Mesenchymal stem cell (in vitro differentiated cells and primary cell): ENCODE results near the gene NUAK1.

ENCODE experiments used
- DNase-seq: peaks from one replicate; pipeline ENCODE4 v3.0.0-alpha.2; 2013
- H2AFZ ChIP-seq: one replicate; pipeline ENCODE4 v1.6.1; 2013; ENCODE audit warnings: low read depth, mild to moderate bottlenecking, control low read depth, inconsistent platforms, low read length, moderate library complexity
- H2AK5ac ChIP-seq: 2 replicates; pipeline ENCODE4 v1.6.1; 2013; ENCODE audit warnings: low read length, moderate library complexity, mild to moderate bottlenecking, inconsistent platforms; ENCODE audit not compliant: severe bottlenecking
- H2BK120ac ChIP-seq: one replicate; pipeline ENCODE4 v1.6.1; 2013; ENCODE audit warnings: low read depth, mild to moderate bottlenecking, inconsistent platforms, low read length, moderate library complexity
- H2BK12ac ChIP-seq, 2 experiments: one replicate each; pipeline ENCODE4 v1.6.1; 2013; ENCODE audit warnings: inconsistent platforms in 2 of 2, low read length in 2 of 2, mild to moderate bottlenecking in 2 of 2, moderate library complexity in 2 of 2, control low read depth in 1 of 2
- H2BK15ac ChIP-seq: one replicate; pipeline ENCODE4 v1.6.1; 2013; ENCODE audit warnings: mild to moderate bottlenecking, low read depth, inconsistent platforms; ENCODE audit not compliant: poor library complexity, severe bottlenecking
- H2BK5ac ChIP-seq: 2 replicates; pipeline ENCODE4 v1.6.1; 2013; ENCODE audit warnings: low read depth, mild to moderate bottlenecking, low read length, control low read depth, inconsistent platforms; ENCODE audit not compliant: poor library complexity, severe bottlenecking
- H3K14ac ChIP-seq, 2 experiments: one replicate each; pipeline ENCODE4 v1.6.1; 2013; ENCODE audit warnings: inconsistent platforms in 2 of 2, low read length in 2 of 2, control low read depth in 1 of 2, mild to moderate bottlenecking in 1 of 2, moderate library complexity in 1 of 2
- H3K18ac ChIP-seq, 2 experiments: one replicate each; pipeline ENCODE4 v1.6.1; 2013; ENCODE audit warnings: inconsistent platforms in 2 of 2, low read length in 2 of 2, control low read depth in 1 of 2, low read depth in 1 of 2, mild to moderate bottlenecking in 1 of 2
- H3K23ac ChIP-seq, 2 experiments: one replicate each; pipeline ENCODE4 v1.6.1; 2013; ENCODE audit warnings: inconsistent platforms in 2 of 2, low read length in 2 of 2, mild to moderate bottlenecking in 2 of 2, moderate library complexity in 2 of 2, control low read depth in 1 of 2
- H3K27ac ChIP-seq: 2 replicates; pipeline ENCODE4 v1.5.1; 2013; ENCODE audit warnings: mild to moderate bottlenecking, moderate library complexity, low read length, control low read depth, inconsistent platforms; ENCODE audit not compliant: poor library complexity, severe bottlenecking
- H3K27me3 ChIP-seq, 2 experiments: 2 replicates each; pipeline versions ENCODE4 v1.6.1 to v1.7.0; 2013; ENCODE audit warnings: low read length in 2 of 2, mild to moderate bottlenecking in 2 of 2, moderate library complexity in 2 of 2, control low read depth in 1 of 2, inconsistent platforms in 1 of 2; ENCODE audit not compliant: control insufficient read depth in 1 of 2, insufficient read depth in 1 of 2
- H3K36me3 ChIP-seq, 2 experiments: 2 replicates each; pipeline versions ENCODE4 v1.6.1 to v1.7.0; 2013; ENCODE audit warnings: low read length in 2 of 2, control low read depth in 1 of 2, inconsistent platforms in 1 of 2, low read depth in 1 of 2, mild to moderate bottlenecking in 1 of 2; ENCODE audit not compliant: insufficient read depth in 2 of 2, control insufficient read depth in 1 of 2
- H3K4ac ChIP-seq, 2 experiments: one replicate each; pipeline ENCODE4 v1.6.1; 2013; ENCODE audit warnings: inconsistent platforms in 2 of 2, low read length in 2 of 2, mild to moderate bottlenecking in 2 of 2, moderate library complexity in 2 of 2, control low read depth in 1 of 2, low read depth in 1 of 2
- H3K4me1 ChIP-seq: 2 replicates; pipeline ENCODE4 v1.6.1; 2013; ENCODE audit warnings: low read depth, low read length, control low read depth; ENCODE audit not compliant: control insufficient read depth, insufficient read depth
- H3K4me2 ChIP-seq: 2 replicates; pipeline ENCODE4 v1.6.1; 2013; ENCODE audit warnings: low read length, mild to moderate bottlenecking, inconsistent platforms; ENCODE audit not compliant: poor library complexity, severe bottlenecking
- H3K4me3 ChIP-seq, 2 experiments: 2 replicates each; pipeline versions ENCODE4 v1.5.1 to v1.7.0; 2013; ENCODE audit warnings: low read length in 2 of 2, mild to moderate bottlenecking in 2 of 2, control low read depth in 1 of 2, low read depth in 1 of 2; ENCODE audit not compliant: insufficient read depth in 1 of 2
- H3K79me1 ChIP-seq: replicated peaks from 2 replicates; pipeline ENCODE4 v1.6.1; 2013; ENCODE audit warnings: mild to moderate bottlenecking, control low read depth, low read length, inconsistent platforms; ENCODE audit not compliant: poor library complexity, severe bottlenecking
- H3K9ac ChIP-seq: 2 replicates; pipeline ENCODE4 v1.7.0; 2013; ENCODE audit warnings: mild to moderate bottlenecking, low read length, moderate library complexity
- H3K9me3 ChIP-seq: 2 replicates; pipeline ENCODE4 v1.7.0; 2013; ENCODE audit warnings: mild to moderate bottlenecking, low read length; ENCODE audit not compliant: control insufficient read depth
- H4K8ac ChIP-seq: one replicate; pipeline ENCODE4 v1.6.1; 2013; ENCODE audit warnings: inconsistent platforms, mild to moderate bottlenecking, low read length, moderate library complexity
- H4K91ac ChIP-seq: one replicate; pipeline ENCODE4 v1.6.1; 2013; ENCODE audit warnings: mild to moderate bottlenecking, low read length, inconsistent platforms
- WGBS: methylation state at CpG from one replicate; pipeline ENCODE4 v1.1.7; 2013; ENCODE audit warnings: mixed read lengths; 5-methylcytosine and 5-hydroxymethylcytosine counted together

NUAK1 gene

GRCh38 chr12:106015646-106016045 is 123.1 kb downstream of the NUAK1 start:
- Histone ChIP-seq H2AFZ (no peak overlapping the region), H4K91ac (no peak overlapping the region), H3K4me2 (no peak overlapping the region), H2BK15ac (no peak overlapping the region), H3K79me1 (no peaks in the 10 kb centered on the region), H4K8ac (no peak overlapping the region), H3K4me1 (no peaks in the 10 kb centered on the region), H3K4me3 (no peak overlapping the region), H3K18ac (no peak overlapping the region), H3K9me3 (peaks cover 3% of the 10 kb centered on the region), H2BK5ac (no peak overlapping the region), H3K23ac (no peak overlapping the region), H3K4ac (no peak overlapping the region), H3K36me3 (no peaks in the 10 kb centered on the region), H2BK120ac (no peak overlapping the region), H3K27me3 (no peaks in the 10 kb centered on the region), H3K27ac (no peak overlapping the region), H3K14ac (no peak overlapping the region), H2BK12ac (no peak overlapping the region), H2AK5ac (no peak overlapping the region), H3K9ac (no peak overlapping the region)
- WGBS: 98% methylated on average over 7 of the region's 12 CpGs
- DNase-seq: no peak

GRCh38 chr12:106013941-106014340 is 124.8 kb downstream of the NUAK1 start:
- Histone ChIP-seq H3K18ac (no peak overlapping the region), H2AK5ac (no peak overlapping the region), H3K4me1 (no peaks in the 10 kb centered on the region), H3K9me3 (no peaks in the 10 kb centered on the region), H2BK5ac (no peak overlapping the region), H3K79me1 (no peaks in the 10 kb centered on the region), H4K91ac (no peak overlapping the region), H4K8ac (no peak overlapping the region), H3K27me3 (no peaks in the 10 kb centered on the region), H3K4me2 (no peak overlapping the region), H3K27ac (no peak overlapping the region), H2BK120ac (no peak overlapping the region), H3K14ac (no peak overlapping the region), H3K4me3 (no peak overlapping the region), H3K4ac (no peak overlapping the region), H3K36me3 (no peaks in the 10 kb centered on the region), H3K23ac (no peak overlapping the region), H2AFZ (no peak overlapping the region), H2BK15ac (no peak overlapping the region), H3K9ac (no peak overlapping the region), H2BK12ac (no peak overlapping the region)
- WGBS: 100% methylated on average over 4 of the region's 4 CpGs
- DNase-seq: no peak
